ENCODE data around the gene TMPRSS12.

The TMPRSS12 gene

DNA sequence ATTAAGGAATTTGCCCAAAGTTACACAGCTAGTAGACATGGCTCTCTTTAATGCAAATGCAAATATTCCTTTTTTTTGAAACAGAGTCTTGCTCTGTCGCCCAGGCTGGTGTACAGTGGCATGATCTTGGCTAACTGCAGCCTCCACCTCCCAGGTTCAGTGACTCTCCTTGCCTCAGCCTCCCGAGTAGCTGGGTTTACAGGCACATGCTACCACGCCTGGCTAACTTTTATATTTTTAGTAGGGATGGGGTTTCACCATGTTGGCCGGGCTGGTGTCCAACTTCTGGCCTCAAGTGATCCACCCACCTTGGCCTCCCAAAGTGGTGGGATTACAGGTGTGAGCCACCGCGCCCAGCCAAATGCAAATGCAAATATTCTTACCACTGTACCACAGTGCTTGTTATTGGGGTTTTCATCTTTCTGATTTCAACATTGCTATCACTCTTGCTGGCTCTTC, 85.1 kb downstream of the TMPRSS12 start:
- DNase-seq, result no peak

DNA sequence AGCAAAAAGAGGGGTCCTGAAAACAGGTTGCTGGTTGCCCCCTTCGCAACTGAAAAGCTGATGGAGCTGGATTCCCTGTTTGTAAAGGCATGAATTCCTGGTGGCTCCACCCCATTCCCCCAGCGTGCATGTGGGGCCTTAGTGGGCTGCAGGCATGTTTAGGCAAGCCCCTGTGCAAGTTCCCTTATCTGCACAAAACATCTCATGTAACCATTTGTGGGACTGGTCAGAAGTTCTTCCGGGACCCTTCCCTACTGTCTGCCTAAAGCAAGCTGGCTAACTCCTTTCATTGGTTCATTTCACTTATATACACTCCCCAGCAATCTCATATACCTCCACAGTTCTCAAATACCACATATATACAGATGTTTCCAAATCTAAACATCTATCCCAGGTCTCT, 85.7 kb downstream of the TMPRSS12 start:
- DNase-seq, result no peak

DNA sequence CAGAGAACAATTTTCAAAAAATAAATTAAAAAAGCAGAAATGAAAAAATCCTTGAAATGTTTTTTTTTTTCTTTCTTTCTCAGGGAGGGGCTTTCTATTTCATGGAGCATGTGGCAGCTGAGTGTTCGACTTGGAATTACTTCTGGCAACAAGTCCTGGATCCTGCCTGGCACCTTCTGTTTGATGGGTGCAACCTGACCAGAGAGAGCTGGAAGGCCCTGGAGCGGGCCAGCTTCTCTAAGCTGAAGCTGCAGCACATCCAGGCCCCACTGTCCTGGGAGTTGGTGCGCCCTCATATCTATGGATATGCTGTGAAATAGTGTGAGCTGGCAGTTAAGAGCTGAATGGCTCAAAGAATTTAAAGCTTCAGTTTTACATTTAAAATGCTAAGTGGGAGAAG, 87.1 kb downstream of the TMPRSS12 start:
- DNase-seq, result no peak

DNA sequence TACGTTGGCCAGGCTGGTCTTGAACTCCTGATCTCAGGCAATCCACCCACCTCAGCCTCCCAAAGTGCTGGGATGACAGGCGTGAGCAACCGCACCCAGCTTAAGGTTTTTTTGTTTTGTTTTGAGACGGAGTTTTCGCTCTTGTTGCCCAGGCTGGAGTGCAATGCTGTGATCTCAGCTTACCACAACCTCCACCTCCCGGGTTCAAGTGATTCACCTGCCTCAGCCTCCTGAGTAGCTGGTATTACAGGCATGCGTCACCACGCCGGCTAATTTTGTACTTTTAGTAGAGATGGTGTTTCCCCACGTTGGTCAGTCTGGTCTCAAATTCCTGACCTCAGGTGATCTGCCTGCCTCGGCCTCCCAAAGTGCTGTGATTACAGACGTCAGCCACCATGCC, 87.8 kb downstream of the TMPRSS12 start:
- peak in 1 of 2 experiments; percentile 21 for DNase-seq

DNA sequence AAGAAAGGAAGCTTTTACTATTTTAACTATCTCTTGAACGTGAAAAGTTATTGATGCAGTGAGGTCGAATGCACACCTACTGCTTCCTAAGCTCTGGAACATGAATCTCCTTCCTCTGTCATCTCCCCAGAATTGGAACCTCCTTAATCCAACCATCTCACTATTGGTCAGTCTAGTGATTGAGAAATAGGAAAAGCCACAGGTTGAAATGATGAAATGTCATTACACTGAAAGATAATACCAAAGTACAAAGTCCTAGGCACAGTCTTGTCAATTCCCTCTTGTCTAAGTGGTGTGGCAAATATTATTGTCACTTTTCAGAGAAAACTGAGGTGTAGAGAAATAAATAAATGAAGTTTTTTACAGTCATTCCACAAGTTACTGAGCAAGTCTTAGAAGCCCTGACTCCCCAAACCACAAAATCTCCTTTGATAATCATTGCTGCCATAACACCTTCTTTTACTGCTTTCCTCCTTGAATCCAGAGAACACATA, 90.1 kb downstream of the TMPRSS12 start:
- DNase-seq, result no peak

DNA sequence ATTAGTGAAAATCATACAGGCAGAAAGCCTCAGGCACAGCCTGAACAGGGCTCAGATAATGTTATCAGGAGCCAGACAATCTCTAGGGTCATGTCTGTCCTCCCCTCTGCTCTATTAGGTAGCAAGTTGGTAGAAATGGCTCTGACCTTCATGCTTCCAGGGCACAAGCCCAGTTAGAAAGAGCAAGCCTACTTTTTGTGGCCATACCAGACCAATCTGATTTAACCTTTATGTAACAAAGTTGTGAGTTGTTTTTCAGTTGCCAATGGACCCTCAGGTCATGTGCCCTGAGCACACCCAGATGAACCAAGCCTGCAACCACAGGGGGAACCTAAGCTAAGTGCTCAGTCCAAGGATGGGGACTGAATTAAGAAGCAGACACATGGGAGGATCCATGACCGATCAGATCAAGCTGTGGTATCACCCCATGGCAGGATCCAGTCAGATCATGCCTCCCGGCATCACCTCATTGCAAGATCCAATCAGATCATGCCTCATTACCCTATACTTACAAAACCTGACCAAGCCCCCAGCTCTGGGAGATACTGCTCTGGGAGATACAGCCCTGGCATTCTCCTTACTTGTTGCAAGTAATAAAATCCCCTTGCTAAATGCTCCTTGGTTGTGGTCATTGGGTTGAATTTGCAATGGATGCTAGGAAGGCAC, 90.9 kb downstream of the TMPRSS12 start:
- DNase-seq, result no peak

DNA sequence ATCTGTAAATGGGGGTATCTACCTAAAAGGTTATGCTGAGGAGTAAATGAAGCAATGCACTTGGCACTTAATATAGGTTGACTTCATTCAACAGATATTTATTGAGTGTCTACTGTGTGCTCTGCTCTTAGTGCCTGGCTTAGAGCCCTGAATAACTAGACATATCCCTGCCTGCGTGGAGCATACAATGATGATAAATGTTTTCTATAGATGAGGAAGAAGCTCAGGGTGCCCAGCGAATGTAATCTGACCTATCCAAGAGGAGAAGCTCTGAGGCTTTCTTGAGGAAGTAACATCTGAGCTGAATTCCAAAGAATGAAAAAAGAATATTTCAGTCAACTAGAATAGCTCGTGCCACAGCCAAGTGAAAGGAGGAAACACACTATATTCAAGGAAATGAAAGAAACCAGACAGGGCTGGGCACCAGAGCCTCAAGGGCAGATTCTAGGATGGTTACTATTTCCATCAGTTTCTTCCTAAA, 91.7 kb downstream of the TMPRSS12 start:
- no peak for DNase-seq

DNA sequence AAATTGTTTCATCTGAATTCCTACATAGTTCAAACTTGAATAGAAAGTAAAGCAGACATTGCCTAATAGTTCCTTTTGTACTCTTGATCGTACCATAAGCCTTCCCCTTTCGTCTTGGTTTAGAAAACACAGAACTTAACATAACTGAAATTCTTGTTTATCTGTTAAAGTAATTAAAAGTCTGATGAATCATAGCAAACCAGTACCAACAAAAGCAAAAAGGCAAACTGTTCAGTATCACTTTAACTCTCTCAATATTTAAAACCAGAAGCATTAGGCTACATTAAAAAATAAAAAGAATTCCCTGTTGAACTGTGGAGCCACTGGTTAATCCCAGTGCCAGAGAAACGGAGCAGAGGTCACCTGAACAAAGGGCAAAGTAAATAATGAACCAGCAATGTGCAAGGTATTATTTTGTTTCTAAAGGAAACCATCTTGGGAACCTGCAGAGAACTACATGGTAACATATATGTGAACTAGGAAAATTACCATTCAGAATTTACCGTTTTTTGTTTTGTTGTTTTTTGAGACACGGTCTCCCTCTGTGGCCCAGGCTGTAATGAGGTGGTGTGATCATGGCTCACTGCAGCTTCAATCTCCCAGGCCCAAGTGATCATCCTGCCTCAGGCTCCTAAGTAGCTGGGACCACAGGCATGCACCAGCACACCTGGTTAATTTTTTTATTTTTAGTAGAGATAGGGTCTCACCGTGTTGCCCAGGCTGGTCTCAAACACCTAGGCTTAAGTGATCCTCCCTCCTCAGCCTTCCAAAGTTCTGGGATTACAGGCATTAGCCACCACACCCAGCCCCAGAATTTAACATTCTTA, 92.5 kb downstream of the TMPRSS12 start:
- DNase-seq, result no peak

DNA sequence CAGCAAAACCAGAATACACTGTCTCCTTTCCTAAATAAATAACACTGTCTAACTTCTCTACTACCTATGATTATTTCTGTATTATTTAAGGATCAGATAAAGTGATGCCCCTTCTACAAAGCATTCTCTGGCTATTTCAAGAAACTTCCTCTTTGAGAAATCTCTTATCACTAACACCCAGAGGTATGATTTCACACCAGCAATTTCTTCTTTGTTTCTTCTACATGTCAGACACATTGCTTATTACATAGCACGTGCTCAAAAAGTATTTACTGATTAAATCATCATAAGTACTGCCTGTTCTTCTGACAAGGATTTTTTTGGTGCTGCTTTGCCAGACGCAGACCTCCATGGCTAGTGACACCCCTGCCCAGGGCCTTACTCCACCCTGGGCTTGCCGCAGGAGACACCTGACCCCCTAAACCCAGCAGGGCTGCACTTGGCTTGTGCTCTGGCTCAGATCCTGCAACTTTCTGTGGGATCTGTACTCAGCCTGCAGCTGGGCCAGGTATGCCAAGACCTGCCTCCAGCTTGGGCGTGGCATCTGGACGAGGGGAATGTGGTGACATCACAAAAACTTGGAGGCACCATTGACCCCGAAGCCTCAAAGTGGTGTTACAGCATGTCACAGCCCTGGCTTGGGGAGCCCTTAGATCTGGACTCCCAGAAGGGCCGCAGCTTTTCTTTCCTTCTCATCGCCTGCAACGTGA, 94.2 kb downstream of the TMPRSS12 start:
- DNase-seq, result no peak

Data from activated CD4-positive, alpha-beta T cell treated with anti-CD3 and anti-CD28 coated beads, Interleukin-2, amount 50 U/mL, for 48 hours (primary cell).